IMR-90 (cell line): ENCODE measurements around the gene BPI. TPM values are rescaled to one million over a fixed set of nuclear protein-coding genes. Genes with fewer than 3 reads are reported as not detected.
A peak's percentile ranks its signal among the peaks of the same experiment; 100 is the strongest.

Source experiments
- ATAC-seq: fragments of 200-7000 bp; cut with Tn5 transposase; 2 replicates; pipeline ENCODE4 v1.9.1; 2020; ENCODE audit warnings: low read depth, mild to moderate bottlenecking, moderate library complexity
- BruUV-seq: library from RNA; stranded (reverse); fragments of 400-500 nt; replicated peaks from 2 replicates; lab custom pipeline; 2021; lab: Mats Ljungman, UMichigan
- CTCF ChIA-PET: fragments of 300-600 bp; formaldehyde crosslinking; extraction: SDS; loops from one replicate; lab custom pipeline; 2021; ENCODE audit warnings: antibody characterized with exemption; lab: Yijun Ruan, JAX
- POLR2A ChIA-PET: fragments of 300-600 bp; sonication (Branson Sonifier 250); formaldehyde crosslinking; loops from one replicate; lab custom pipeline; 2022; ENCODE audit warnings: antibody characterized with exemption; ENCODE audit not compliant: unreplicated experiment; lab: Charles Lee
- DNase-seq: peaks from one replicate; pipeline ENCODE4 v3.0.0; 2013
- H2AFZ ChIP-seq: replicated peaks from 2 replicates; pipeline ENCODE3; 2013; ENCODE audit warnings: low read length, mild to moderate bottlenecking; ENCODE audit not compliant: poor library complexity
- H2AK5ac ChIP-seq: 2 replicates; pipeline ENCODE4 v1.6.1; 2013; ENCODE audit warnings: low read depth, low read length, inconsistent platforms
- H2AK9ac ChIP-seq: replicated peaks from 2 replicates; pipeline ENCODE3; 2013; ENCODE audit warnings: mild to moderate bottlenecking, low read depth, low read length, moderate library complexity; ENCODE audit not compliant: poor library complexity
- H2BK120ac ChIP-seq: 2 replicates; pipeline ENCODE4 v1.6.1; 2013; ENCODE audit warnings: low read depth, low read length, inconsistent platforms
- H2BK15ac ChIP-seq: 3 replicates; pipeline ENCODE4 v1.6.1; 2013; ENCODE audit warnings: low read depth, low read length, inconsistent platforms
- H2BK20ac ChIP-seq: 2 replicates; pipeline ENCODE4 v1.6.1; 2013; ENCODE audit warnings: low read depth, mild to moderate bottlenecking, inconsistent platforms, low read length, moderate library complexity
- H2BK5ac ChIP-seq: 2 replicates; pipeline ENCODE4 v1.6.1; 2013; ENCODE audit warnings: mild to moderate bottlenecking, low read depth, low read length, inconsistent platforms; ENCODE audit not compliant: poor library complexity, severe bottlenecking
- H3K14ac ChIP-seq: replicated peaks from 2 replicates; pipeline ENCODE4 v1.6.1; 2013; ENCODE audit warnings: low read depth, low read length, inconsistent platforms
- H3K18ac ChIP-seq: 2 replicates; pipeline ENCODE4 v1.6.1; 2013; ENCODE audit warnings: low read depth, low read length, control low read depth
- H3K23ac ChIP-seq: 2 replicates; pipeline ENCODE4 v1.6.1; 2013; ENCODE audit warnings: low read depth, low read length, inconsistent platforms
- H3K27ac ChIP-seq: 2 replicates; pipeline ENCODE4 v1.5.1; 2013; ENCODE audit warnings: mild to moderate bottlenecking, control low read depth, low read length; ENCODE audit not compliant: insufficient read depth
- H3K27me3 ChIP-seq: 2 replicates; pipeline ENCODE4 v1.6.1; 2013; ENCODE audit warnings: low read length; ENCODE audit not compliant: control insufficient read depth, insufficient read depth
- H3K36me3 ChIP-seq: 2 replicates; pipeline ENCODE4 v1.6.1; 2013; ENCODE audit warnings: low read length, mixed read lengths; ENCODE audit not compliant: control insufficient read depth, insufficient read depth
- H3K4ac ChIP-seq: 2 replicates; pipeline ENCODE4 v1.6.1; 2013; ENCODE audit warnings: low read depth, low read length, inconsistent platforms
- H3K4me1 ChIP-seq: 2 replicates; pipeline ENCODE4 v1.6.1; 2013; ENCODE audit warnings: low read length, mixed read lengths; ENCODE audit not compliant: control insufficient read depth, insufficient read depth
- H3K4me2 ChIP-seq: 2 replicates; pipeline ENCODE4 v1.6.1; 2013; ENCODE audit warnings: low read depth, mild to moderate bottlenecking, control low read depth, low read length, moderate library complexity
- H3K4me3 ChIP-seq: 2 replicates; pipeline ENCODE4 v1.5.1; 2013; ENCODE audit warnings: low read depth, mild to moderate bottlenecking, control low read depth, low read length, moderate library complexity; ENCODE audit not compliant: insufficient read depth
- H3K56ac ChIP-seq: 2 replicates; pipeline ENCODE4 v1.6.1; 2013; ENCODE audit warnings: low read length, inconsistent platforms; ENCODE audit not compliant: insufficient read depth; ENCODE audit errors: extremely low read depth
- H3K79me1 ChIP-seq, 2 experiments: 2 replicates each; pipeline ENCODE4 v1.6.1; 2013; ENCODE audit warnings: low read length in 2 of 2, inconsistent platforms in 1 of 2, low read depth in 1 of 2
- H3K9ac ChIP-seq: 2 replicates; pipeline ENCODE4 v1.6.1; 2013; ENCODE audit warnings: low read depth, low read length, control low read depth
- H3K9me1 ChIP-seq: 2 replicates; pipeline ENCODE4 v1.6.1; 2013; ENCODE audit warnings: low read length, inconsistent platforms; ENCODE audit not compliant: insufficient read depth
- H3K9me3 ChIP-seq: 2 replicates; pipeline ENCODE4 v1.6.1; 2013; ENCODE audit warnings: low read length; ENCODE audit not compliant: control insufficient read depth, insufficient read depth
- H4K20me1 ChIP-seq: 2 replicates; pipeline ENCODE4 v1.6.1; 2013; ENCODE audit warnings: low read length, inconsistent platforms; ENCODE audit not compliant: insufficient read depth
- H4K5ac ChIP-seq: 2 replicates; pipeline ENCODE4 v1.6.1; 2013; ENCODE audit warnings: mild to moderate bottlenecking, low read depth, low read length, control low read depth
- H4K8ac ChIP-seq, 2 experiments: 2 replicates each; pipeline ENCODE4 v1.6.1; 2013; ENCODE audit warnings: low read depth in 2 of 2, low read length in 2 of 2, control low read depth in 1 of 2, inconsistent platforms in 1 of 2
- H4K91ac ChIP-seq: 2 replicates; pipeline ENCODE4 v1.6.1; 2013; ENCODE audit warnings: low read depth, low read length, inconsistent platforms; ENCODE audit not compliant: insufficient read depth
- BHLHE40 ChIP-seq: fragments of 150-350 bp; IDR thresholded peaks from 2 replicates; pipeline ENCODE4 v1.6.1; 2016; ENCODE audit warnings: mild to moderate bottlenecking, low read depth, low read length
- CEBPB ChIP-seq: IDR thresholded peaks from 2 replicates; pipeline ENCODE4 v1.6.1; 2012; ENCODE audit warnings: low read depth, low read length, improper control_type of control experiment
- ELK1 ChIP-seq: fragments of 150-350 bp; IDR thresholded peaks from 2 replicates; pipeline ENCODE4 v1.6.1; 2016; ENCODE audit warnings: low read depth, mild to moderate bottlenecking, low read length, moderate library complexity, borderline replicate concordance
- MAZ ChIP-seq: IDR thresholded peaks from 2 replicates; pipeline ENCODE4 v1.6.1; 2012; ENCODE audit warnings: low read depth, mild to moderate bottlenecking, low read length, improper control_type of control experiment, moderate library complexity, borderline replicate concordance
- MXI1 ChIP-seq: IDR thresholded peaks from 2 replicates; pipeline ENCODE4 v1.6.1; 2012; ENCODE audit warnings: low read depth, mild to moderate bottlenecking, low read length, moderate library complexity, borderline replicate concordance
- POLR2A ChIP-seq: IDR thresholded peaks from 2 replicates; pipeline ENCODE4 v1.6.1; 2012; ENCODE audit warnings: mild to moderate bottlenecking, low read depth, low read length
- RAD21 ChIP-seq: IDR thresholded peaks from 2 replicates; pipeline ENCODE4 v1.6.1; 2012; ENCODE audit warnings: low read length, improper control_type of control experiment
- RFX5 ChIP-seq: IDR thresholded peaks from 2 replicates; pipeline ENCODE4 v1.8.0; 2012; ENCODE audit warnings: low read depth, mild to moderate bottlenecking, low read length, moderate library complexity
- SMC3 ChIP-seq: fragments of 150-350 bp; IDR thresholded peaks from 2 replicates; pipeline ENCODE4 v1.6.1; 2016; ENCODE audit warnings: low read depth, mild to moderate bottlenecking, antibody characterized with exemption, low read length, moderate library complexity
- USF2 ChIP-seq: fragments of 150-350 bp; IDR thresholded peaks from 2 replicates; pipeline ENCODE4 v1.6.1; 2017; ENCODE audit warnings: mild to moderate bottlenecking, antibody characterized with exemption, low read length, low read depth
- WGBS, 2 experiments: methylation state at CpG; one replicate each; pipeline versions ENCODE4 v1.1.5 to v1.1.7; 2013; ENCODE audit warnings: missing lambda C conversion rate in 2 of 2; ENCODE audit not compliant: insufficient read length in 1 of 2; ENCODE audit errors: extremely low coverage in 2 of 2; 5-methylcytosine and 5-hydroxymethylcytosine counted together
- dilution Hi-C: fragments of 300-500 bp; cut with HindIII; formaldehyde crosslinking; loops from one replicate; pipeline ENCODE4 v1.14.3; 2018; ENCODE audit warnings: low sequenced_read_pairs; ENCODE audit not compliant: unreplicated experiment
- in situ Hi-C: fragments of 300-500 bp; cut with MboI; formaldehyde crosslinking; loops from 3 replicates; pipeline ENCODE4 v1.14.3; 2019; ENCODE audit warnings: low sequenced_read_pairs, inconsistent platforms, mixed read lengths
- intact Hi-C: fragments of 100-400 bp; cut with micrococcal nuclease; formaldehyde crosslinking; loops from 2 replicates; pipeline ENCODE4 v1.10.0; 2022
- polyA plus RNA-seq, 3 experiments: library from polyadenylated mRNA; depleted of rRNA; stranded (reverse); fragments of >200 nt; gene quantifications; 2 replicates each; pipeline ENCODE4 v1.2.3, GENCODE V29; 2012; ENCODE audit warnings: low replicate concordance in 1 of 3
- total RNA-seq: library from RNA; depleted of rRNA; stranded (reverse); fragments of >200 nt; gene quantifications from 2 replicates; pipeline ENCODE4 v1.2.3, GENCODE V29; 2012

Gene BPI
- total and polyA plus RNA-seq, 2 of the 4 experiments (the other 2 are of a cell fraction), result 0.05 TPM; not detected in 1

GRCh38 chr20:38307371-38308046 lies 3.6 kb downstream of the BPI start (continued):
- no peak for TF ChIP-seq ELK1

GRCh38 chr20:38308047-38308438 lies 4.1 kb downstream of the BPI start:
- 0 out of 2 replicates have a peak overlapping the region, but pooled peaks have one; percentile 4 for H3K14ac ChIP-seq
- no peak overlapping the region for H4K91ac ChIP-seq
- no peaks in the 10 kb centered on the region for H4K20me1 ChIP-seq
- ChIA-PET CTCF (interaction anchor here (1.5 kb wide), 1 partner anchor 82 kb away, joined by 6 read pairs; no protein-coding TSS in a partner anchor), POLR2A (no interaction called here)
- no peak overlapping the region for H2BK15ac ChIP-seq
- dilution Hi-C loops (no loop called here), in situ Hi-C loops (loop anchor here (5.0 to 10.0 kb wide), 2 partner anchors 71 to 243 kb away; no protein-coding TSS in a partner anchor), intact Hi-C loops (no loop called here)
- H3K4ac ChIP-seq, result no peak overlapping the region
- no peak overlapping the region for H2AK5ac ChIP-seq
- H2AK9ac ChIP-seq, result no peak overlapping the region
- H3K9me3 ChIP-seq, result peaks cover 7% of the 10 kb centered on the region; the same call in 1 of the 2 replicates
- H3K79me1 ChIP-seq, result no peaks in the 10 kb centered on the region
- peak; percentile 55 for ATAC-seq
- no peak overlapping the region for H3K4me2 ChIP-seq
- no peak overlapping the region for H2BK120ac ChIP-seq
- H3K27me3 ChIP-seq, result peaks cover 29% of the 10 kb centered on the region
- H3K9ac ChIP-seq, result no peak overlapping the region
- no peaks in the 10 kb centered on the region for H3K4me1 ChIP-seq
- H3K4me3 ChIP-seq, result no peak overlapping the region
- H3K36me3 ChIP-seq, result no peaks in the 10 kb centered on the region
- no CpG with 5 or more reads among the region's 4 CpGs for WGBS, 2 experiments
- no peaks in the 10 kb centered on the region for H3K9me1 ChIP-seq
- no peak overlapping the region for H4K5ac ChIP-seq
- H3K56ac ChIP-seq, result no peak overlapping the region
- peak; percentile 15 for DNase-seq
- peak overlapping the region; percentile 12 for H2AFZ ChIP-seq
- H3K23ac ChIP-seq, result no peak overlapping the region
- no peak overlapping the region for H2BK5ac ChIP-seq
- H3K27ac ChIP-seq, result no peak overlapping the region
- H4K8ac ChIP-seq, result no peak overlapping the region
- no TSS peak for BruUV-seq
- H3K18ac ChIP-seq, result no peak overlapping the region
- H2BK20ac ChIP-seq, result no peak overlapping the region
- TF ChIP-seq RAD21, result no peak
- TF ChIP-seq SMC3, result no peak
- TF ChIP-seq CEBPB, result no peak
- TF ChIP-seq BHLHE40, result no peak
- TF ChIP-seq MAZ, result no peak
- no peak for TF ChIP-seq ELK1
- TF ChIP-seq RFX5, result no peak
- TF ChIP-seq MXI1, result no peak
- no peak for TF ChIP-seq POLR2A
- TF ChIP-seq USF2, result no peak
